K562 (cell line): Measurements from ENCODE around the gene SIKE1. TPM values are rescaled to one million over a fixed set of nuclear protein-coding genes. Genes with fewer than 3 reads are reported as not detected.

Source experiments
- BHLHE40 ChIP-seq: IDR thresholded peaks from 2 replicates; pipeline ENCODE4 v1.6.1; 2011; ENCODE audit warnings: low read length, improper control_type of control experiment
- GTF2F1 ChIP-seq: IDR thresholded peaks from 2 replicates; pipeline ENCODE4 v1.6.1; 2011; ENCODE audit warnings: low read depth, low read length, improper control_type of control experiment
- HMG20B ChIP-seq: fragments of 250-450 bp; sonication (Bioruptor Pico); IDR thresholded peaks from 2 replicates; pipeline ENCODE4 v1.5.0; 2021; ENCODE audit warnings: mild to moderate bottlenecking
- MTF1 ChIP-seq: fragments of 250-450 bp; sonication (Bioruptor Pico); IDR thresholded peaks from 2 replicates; pipeline ENCODE4 v1.9.0; 2021; ENCODE audit warnings: moderate library complexity, mild to moderate bottlenecking, inconsistent platforms, borderline replicate concordance
- MXI1 ChIP-seq: IDR thresholded peaks from 2 replicates; pipeline ENCODE4 v1.6.1; 2011; ENCODE audit warnings: low read depth, mild to moderate bottlenecking, improper control_type of control experiment, low read length
- NFIC ChIP-seq: fragments of 450-650 bp; IDR thresholded peaks from 2 replicates; pipeline ENCODE4 v1.6.1; 2017; ENCODE audit warnings: mild to moderate bottlenecking, inconsistent platforms
- TCF7 ChIP-seq: sonication (generic); IDR thresholded peaks from 2 replicates; pipeline ENCODE4 v1.6.1; 2016; ENCODE audit warnings: antibody characterized with exemption, borderline replicate concordance
- polyA plus RNA-seq, 8 experiments: library from polyadenylated mRNA; depleted of rRNA in 4 of 8; stranded (reverse) in 5 of 8; unstranded in 3 of 8; fragments of >200 nt; fragmentation: Nextera tagmentation in 2 of 8; fragmentation: Illumina TruSeq in 1 of 8; extraction: Ambion mirVana in 2 of 8; extraction: Trizol in 1 of 8; gene quantifications; 2 replicates each; pipeline versions ENCODE4 v1.2.1 to v1.2.3, GENCODE V29; 2011 to 2014; ENCODE audit warnings: inconsistent platforms in 1 of 8, missing spikeins in 1 of 8
- total RNA-seq, 7 experiments: library from RNA; depleted of rRNA in 6 of 7; stranded (reverse); fragments of >200 nt in 6 of 7; fragmentation: Illumina TruSeq in 2 of 7; extraction: Trizol in 2 of 7; gene quantifications; 2 replicates each; pipeline versions ENCODE4 v1.2.1 to v1.2.3, GENCODE V29; 2011 to 2021; ENCODE audit warnings: low replicate concordance in 1 of 7
- TF ChIP-seq, protein P1 (sequence below), 2 experiments: fragments of 150-350 bp in 1 of 2; IDR thresholded peaks; 2 replicates each; pipeline ENCODE4 v1.6.1; 2012 to 2016; ENCODE audit warnings: low read depth in 2 of 2, low read length in 2 of 2, mild to moderate bottlenecking in 1 of 2, moderate library complexity in 1 of 2
- TF ChIP-seq, protein P2 (sequence below): fragments of 250-450 bp; sonication (Bioruptor Pico); IDR thresholded peaks from 2 replicates; pipeline ENCODE4 v1.4.0; 2020
- TF ChIP-seq, protein P3 (sequence below): fragments of 450-650 bp; IDR thresholded peaks from 2 replicates; pipeline ENCODE4 v1.6.1; 2017; ENCODE audit warnings: antibody characterized with exemption, mild to moderate bottlenecking

SIKE1 gene
- total and polyA plus RNA-seq, 9 of the 15 experiments (the other 6 are each of a cell fraction or from before 2014, with no cell fraction given) = 21.8 to 144 (median 76.3) TPM

DNA sequence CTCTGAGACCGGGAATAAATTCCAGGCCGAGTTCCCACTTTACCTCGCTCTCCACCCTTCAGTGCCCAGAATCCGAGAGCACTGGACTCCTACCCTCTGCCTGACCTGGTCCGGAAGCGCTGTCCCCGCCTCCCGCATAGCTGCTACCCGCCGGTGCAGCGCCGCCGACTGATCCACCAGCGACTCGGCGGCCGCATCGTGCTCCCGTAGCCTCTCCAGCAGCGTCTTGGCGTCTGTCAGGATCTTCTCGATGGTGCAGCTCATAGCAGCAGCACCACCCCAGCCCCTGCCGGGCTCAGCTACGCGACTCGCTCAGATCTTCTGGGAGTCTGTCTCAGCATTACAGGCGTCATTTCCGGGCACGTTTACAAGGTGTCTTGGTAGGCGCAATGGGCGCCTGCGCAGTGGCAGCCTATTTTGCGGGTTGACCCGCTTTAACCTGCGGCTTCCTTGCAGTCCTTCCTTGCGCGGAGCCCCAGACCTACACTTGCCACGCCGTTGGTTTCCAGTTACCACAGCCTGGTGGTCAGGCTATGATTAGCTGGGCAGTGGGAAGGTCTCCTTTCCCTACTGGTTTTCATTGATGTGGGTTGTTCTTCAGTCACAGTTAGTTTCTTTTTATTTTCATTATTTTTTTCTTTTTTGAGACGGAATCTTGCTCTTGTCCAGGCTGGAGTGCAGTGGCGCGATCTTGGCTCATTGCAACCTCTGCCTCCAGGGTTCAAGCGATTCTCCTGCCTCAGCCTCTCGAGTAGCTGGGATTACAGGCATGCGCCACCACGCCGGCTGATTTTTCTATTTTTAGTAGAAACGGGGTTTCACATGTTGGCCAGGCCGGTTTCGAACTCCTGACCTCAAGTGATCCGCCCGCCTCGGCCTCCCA, at the start of gene SIKE1 (continued):
- TF ChIP-seq, protein P1, sequence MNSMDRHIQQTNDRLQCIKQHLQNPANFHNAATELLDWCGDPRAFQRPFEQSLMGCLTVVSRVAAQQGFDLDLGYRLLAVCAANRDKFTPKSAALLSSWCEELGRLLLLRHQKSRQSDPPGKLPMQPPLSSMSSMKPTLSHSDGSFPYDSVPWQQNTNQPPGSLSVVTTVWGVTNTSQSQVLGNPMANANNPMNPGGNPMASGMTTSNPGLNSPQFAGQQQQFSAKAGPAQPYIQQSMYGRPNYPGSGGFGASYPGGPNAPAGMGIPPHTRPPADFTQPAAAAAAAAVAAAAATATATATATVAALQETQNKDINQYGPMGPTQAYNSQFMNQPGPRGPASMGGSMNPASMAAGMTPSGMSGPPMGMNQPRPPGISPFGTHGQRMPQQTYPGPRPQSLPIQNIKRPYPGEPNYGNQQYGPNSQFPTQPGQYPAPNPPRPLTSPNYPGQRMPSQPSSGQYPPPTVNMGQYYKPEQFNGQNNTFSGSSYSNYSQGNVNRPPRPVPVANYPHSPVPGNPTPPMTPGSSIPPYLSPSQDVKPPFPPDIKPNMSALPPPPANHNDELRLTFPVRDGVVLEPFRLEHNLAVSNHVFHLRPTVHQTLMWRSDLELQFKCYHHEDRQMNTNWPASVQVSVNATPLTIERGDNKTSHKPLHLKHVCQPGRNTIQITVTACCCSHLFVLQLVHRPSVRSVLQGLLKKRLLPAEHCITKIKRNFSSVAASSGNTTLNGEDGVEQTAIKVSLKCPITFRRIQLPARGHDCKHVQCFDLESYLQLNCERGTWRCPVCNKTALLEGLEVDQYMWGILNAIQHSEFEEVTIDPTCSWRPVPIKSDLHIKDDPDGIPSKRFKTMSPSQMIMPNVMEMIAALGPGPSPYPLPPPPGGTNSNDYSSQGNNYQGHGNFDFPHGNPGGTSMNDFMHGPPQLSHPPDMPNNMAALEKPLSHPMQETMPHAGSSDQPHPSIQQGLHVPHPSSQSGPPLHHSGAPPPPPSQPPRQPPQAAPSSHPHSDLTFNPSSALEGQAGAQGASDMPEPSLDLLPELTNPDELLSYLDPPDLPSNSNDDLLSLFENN (IDR thresholded peaks at IDR 0.05; ENCODE audit: low read depth in 2 of 2, low read length in 2 of 2) = 0 out of 4 replicates have a peak, but pooled peaks of 1 of the 2 experiments have one; percentile 27
- TF ChIP-seq MXI1 = no peak
- TF ChIP-seq, protein P2, sequence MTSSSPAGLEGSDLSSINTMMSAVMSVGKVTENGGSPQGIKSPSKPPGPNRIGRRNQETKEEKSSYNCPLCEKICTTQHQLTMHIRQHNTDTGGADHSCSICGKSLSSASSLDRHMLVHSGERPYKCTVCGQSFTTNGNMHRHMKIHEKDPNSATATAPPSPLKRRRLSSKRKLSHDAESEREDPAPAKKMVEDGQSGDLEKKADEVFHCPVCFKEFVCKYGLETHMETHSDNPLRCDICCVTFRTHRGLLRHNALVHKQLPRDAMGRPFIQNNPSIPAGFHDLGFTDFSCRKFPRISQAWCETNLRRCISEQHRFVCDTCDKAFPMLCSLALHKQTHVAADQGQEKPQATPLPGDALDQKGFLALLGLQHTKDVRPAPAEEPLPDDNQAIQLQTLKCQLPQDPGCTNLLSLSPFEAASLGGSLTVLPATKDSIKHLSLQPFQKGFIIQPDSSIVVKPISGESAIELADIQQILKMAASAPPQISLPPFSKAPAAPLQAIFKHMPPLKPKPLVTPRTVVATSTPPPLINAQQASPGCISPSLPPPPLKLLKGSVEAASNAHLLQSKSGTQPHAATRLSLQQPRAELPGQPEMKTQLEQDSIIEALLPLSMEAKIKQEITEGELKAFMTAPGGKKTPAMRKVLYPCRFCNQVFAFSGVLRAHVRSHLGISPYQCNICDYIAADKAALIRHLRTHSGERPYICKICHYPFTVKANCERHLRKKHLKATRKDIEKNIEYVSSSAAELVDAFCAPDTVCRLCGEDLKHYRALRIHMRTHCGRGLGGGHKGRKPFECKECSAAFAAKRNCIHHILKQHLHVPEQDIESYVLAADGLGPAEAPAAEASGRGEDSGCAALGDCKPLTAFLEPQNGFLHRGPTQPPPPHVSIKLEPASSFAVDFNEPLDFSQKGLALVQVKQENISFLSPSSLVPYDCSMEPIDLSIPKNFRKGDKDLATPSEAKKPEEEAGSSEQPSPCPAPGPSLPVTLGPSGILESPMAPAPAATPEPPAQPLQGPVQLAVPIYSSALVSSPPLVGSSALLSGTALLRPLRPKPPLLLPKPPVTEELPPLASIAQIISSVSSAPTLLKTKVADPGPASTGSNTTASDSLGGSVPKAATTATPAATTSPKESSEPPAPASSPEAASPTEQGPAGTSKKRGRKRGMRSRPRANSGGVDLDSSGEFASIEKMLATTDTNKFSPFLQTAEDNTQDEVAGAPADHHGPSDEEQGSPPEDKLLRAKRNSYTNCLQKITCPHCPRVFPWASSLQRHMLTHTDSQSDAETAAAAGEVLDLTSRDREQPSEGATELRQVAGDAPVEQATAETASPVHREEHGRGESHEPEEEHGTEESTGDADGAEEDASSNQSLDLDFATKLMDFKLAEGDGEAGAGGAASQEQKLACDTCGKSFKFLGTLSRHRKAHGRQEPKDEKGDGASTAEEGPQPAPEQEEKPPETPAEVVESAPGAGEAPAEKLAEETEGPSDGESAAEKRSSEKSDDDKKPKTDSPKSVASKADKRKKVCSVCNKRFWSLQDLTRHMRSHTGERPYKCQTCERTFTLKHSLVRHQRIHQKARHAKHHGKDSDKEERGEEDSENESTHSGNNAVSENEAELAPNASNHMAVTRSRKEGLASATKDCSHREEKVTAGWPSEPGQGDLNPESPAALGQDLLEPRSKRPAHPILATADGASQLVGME = 0 out of 2 replicates have a peak, but pooled peaks have one; percentile 31
- TF ChIP-seq BHLHE40 = peak; percentile 97
- TF ChIP-seq NFIC = peak; percentile 29; the same call in 1 of the 2 replicates
- TF ChIP-seq MTF1 (CRISPR knock-in tag) = no peak
- TF ChIP-seq GTF2F1 = no peak
- TF ChIP-seq HMG20B (CRISPR knock-in tag) = no peak
- no peak for TF ChIP-seq TCF7
- TF ChIP-seq, protein P3, sequence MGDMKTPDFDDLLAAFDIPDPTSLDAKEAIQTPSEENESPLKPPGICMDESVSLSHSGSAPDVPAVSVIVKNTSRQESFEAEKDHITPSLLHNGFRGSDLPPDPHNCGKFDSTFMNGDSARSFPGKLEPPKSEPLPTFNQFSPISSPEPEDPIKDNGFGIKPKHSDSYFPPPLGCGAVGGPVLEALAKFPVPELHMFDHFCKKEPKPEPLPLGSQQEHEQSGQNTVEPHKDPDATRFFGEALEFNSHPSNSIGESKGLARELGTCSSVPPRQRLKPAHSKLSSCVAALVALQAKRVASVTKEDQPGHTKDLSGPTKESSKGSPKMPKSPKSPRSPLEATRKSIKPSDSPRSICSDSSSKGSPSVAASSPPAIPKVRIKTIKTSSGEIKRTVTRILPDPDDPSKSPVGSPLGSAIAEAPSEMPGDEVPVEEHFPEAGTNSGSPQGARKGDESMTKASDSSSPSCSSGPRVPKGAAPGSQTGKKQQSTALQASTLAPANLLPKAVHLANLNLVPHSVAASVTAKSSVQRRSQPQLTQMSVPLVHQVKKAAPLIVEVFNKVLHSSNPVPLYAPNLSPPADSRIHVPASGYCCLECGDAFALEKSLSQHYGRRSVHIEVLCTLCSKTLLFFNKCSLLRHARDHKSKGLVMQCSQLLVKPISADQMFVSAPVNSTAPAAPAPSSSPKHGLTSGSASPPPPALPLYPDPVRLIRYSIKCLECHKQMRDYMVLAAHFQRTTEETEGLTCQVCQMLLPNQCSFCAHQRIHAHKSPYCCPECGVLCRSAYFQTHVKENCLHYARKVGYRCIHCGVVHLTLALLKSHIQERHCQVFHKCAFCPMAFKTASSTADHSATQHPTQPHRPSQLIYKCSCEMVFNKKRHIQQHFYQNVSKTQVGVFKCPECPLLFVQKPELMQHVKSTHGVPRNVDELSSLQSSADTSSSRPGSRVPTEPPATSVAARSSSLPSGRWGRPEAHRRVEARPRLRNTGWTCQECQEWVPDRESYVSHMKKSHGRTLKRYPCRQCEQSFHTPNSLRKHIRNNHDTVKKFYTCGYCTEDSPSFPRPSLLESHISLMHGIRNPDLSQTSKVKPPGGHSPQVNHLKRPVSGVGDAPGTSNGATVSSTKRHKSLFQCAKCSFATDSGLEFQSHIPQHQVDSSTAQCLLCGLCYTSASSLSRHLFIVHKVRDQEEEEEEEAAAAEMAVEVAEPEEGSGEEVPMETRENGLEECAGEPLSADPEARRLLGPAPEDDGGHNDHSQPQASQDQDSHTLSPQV = no peak
